ENCODE data around the gene TFDP2. TPM values are rescaled to one million over a fixed set of nuclear protein-coding genes. Genes with fewer than 3 reads are reported as not detected.

The TFDP2 gene
- total RNA-seq, 2 experiments from 2014 or later: 23.3 to 40.7 TPM

DNA sequence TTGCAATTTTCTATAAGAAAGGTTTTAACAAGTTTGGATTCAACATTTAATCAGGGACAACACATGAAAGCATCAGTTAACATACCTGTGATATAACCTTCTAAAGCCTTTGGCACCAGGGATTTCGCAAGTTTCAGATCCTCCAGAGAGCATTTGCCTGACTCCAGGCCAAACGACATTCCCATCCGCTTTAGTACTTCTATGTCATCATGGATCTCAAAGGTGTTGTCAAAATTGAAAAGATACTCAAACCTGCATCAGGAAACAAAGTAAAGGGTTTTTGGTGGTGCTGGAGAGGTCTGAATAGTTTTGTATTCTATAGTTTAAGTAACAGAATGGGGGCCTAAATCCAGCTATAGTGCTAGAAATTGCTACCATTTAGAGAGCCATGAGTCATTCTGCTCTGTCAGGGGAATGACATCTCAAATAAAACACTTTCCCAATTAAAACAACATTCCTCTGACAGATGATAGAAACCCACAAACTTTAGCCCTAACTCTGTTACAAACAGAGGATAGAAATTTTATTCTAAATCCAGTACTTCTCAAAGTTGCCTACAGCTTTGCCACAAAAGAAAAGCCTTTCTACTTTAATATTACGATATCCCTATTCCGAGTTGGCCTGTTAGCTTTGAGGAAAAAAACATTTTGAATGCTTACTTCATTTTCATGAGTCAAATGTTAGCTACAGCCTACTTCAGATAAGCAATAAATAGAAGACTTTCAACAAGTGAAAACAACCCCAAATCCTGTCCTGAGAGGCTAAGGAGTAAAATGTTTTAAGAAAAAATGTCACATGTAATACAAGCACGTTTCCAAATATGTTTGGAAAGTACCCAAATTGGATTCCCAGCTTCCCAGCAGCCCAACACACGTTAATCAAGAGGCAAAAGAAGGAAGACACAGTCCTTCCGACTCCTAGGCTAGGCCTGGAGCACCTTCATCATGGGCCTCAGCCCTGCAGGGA is 189.5 kb downstream of the TFDP2 start:
- DNase-seq (no peak), ATAC-seq (no peak)
- ChIA-PET POLR2A (interaction anchor here (0.7 kb wide), 1 partner anchor 764 kb away, joined by 3 read pairs; the partner anchor contains the start of gene TRPC1), CTCF (interaction anchor here (0.7 kb wide), 1 partner anchor 11 kb away, joined by 3 read pairs; no protein-coding TSS in a partner anchor)
- no peak overlapping the region for H3K27ac Mint-ChIP-seq
- no peak overlapping the region for H3K4me3 Mint-ChIP-seq
- H3K9me3 Mint-ChIP-seq (ENCODE audit: low read depth): no peaks in the 10 kb centered on the region
- peaks cover 5% of the 10 kb centered on the region for H3K36me3 Mint-ChIP-seq (ENCODE audit: low read depth)
- peaks cover 3% of the 10 kb centered on the region for H3K4me1 Mint-ChIP-seq
- H3K27me3 Mint-ChIP-seq: no peaks in the 10 kb centered on the region
- intact Hi-C loops (cut with DNase I, micrococcal nuclease): loop anchor here (5.0 to 10.0 kb wide), 2 partner anchors 165 to 187 kb away; partner anchors contain the start of gene TFDP2 (in 1 of the 2)

DNA sequence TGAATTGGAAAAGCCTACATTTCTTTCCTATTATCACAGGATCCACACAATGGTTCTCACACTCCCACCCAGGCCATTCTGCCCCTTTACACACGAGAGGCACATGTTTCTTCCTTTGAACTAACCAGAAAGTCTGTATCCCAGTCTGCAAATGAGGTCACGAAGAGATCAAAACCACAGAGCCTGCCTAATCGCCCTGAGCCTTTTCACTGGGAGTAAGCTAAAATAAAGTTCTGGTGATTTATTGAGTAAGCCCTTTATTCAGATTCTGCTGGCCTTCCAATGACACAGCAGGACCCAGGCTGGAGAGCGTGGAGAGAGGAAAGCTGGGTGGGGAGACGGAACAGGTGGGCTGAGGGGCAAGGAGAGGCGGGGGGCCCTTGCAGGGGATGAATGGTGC is 194.2 kb downstream of the TFDP2 start:
- CTCF ChIA-PET: interaction anchor here (0.6 to 0.9 kb wide), 2 partner anchors 327 to 687 kb away, joined by 3 read pairs; no protein-coding TSS in a partner anchor
- peaks cover 6% of the 10 kb centered on the region for H3K4me1 Mint-ChIP-seq
- H3K27ac Mint-ChIP-seq: no peak overlapping the region
- intact Hi-C loops (cut with DNase I, micrococcal nuclease): no loop called here
- POLR2A ChIA-PET: no interaction called here
- H3K27me3 Mint-ChIP-seq: no peaks in the 10 kb centered on the region
- no peak overlapping the region for H3K4me3 Mint-ChIP-seq
- no peak for ATAC-seq
- peaks cover 6% of the 10 kb centered on the region for H3K36me3 Mint-ChIP-seq (ENCODE audit: low read depth)
- H3K9me3 Mint-ChIP-seq (ENCODE audit: low read depth): no peaks in the 10 kb centered on the region
- no peak for DNase-seq

GRCh38 chr3:141952611-141953010 is 196.7 kb downstream of the TFDP2 start:
- Mint-ChIP-seq H3K4me3 (no peak overlapping the region), H3K27me3 (no peaks in the 10 kb centered on the region), H3K36me3 (ENCODE audit: low read depth) (peaks cover 4% of the 10 kb centered on the region), H3K9me3 (ENCODE audit: low read depth) (no peaks in the 10 kb centered on the region), H3K4me1 (peaks cover 9% of the 10 kb centered on the region), H3K27ac (no peak overlapping the region)
- DNase-seq (no peak), ATAC-seq (no peak)
- ChIA-PET CTCF (interaction anchor here (0.6 kb wide), 1 partner anchor 22 kb away, joined by 3 read pairs; no protein-coding TSS in a partner anchor), POLR2A (no interaction called here)
- intact Hi-C loops (cut with DNase I, micrococcal nuclease): no loop called here

- Mint-ChIP-seq H3K36me3 (ENCODE audit: low read depth) (peaks cover 4% of the 10 kb centered on the region), H3K4me3 (no peak overlapping the region), H3K9me3 (ENCODE audit: low read depth) (no peaks in the 10 kb centered on the region), H3K27me3 (no peaks in the 10 kb centered on the region), H3K27ac (no peak overlapping the region), H3K4me1 (peaks cover 9% of the 10 kb centered on the region)
- CTCF ChIA-PET: interaction anchor here (0.8 kb wide), 1 partner anchor 58 kb away, joined by 3 read pairs; no protein-coding TSS in a partner anchor
- no peak for DNase-seq
- POLR2A ChIA-PET: no interaction called here
- no peak for ATAC-seq
- intact Hi-C loops (cut with DNase I, micrococcal nuclease): no loop called here
These were observed 198.5 kb downstream of the TFDP2 start for GRCh38 chr3:141950572-141951493.

DNA sequence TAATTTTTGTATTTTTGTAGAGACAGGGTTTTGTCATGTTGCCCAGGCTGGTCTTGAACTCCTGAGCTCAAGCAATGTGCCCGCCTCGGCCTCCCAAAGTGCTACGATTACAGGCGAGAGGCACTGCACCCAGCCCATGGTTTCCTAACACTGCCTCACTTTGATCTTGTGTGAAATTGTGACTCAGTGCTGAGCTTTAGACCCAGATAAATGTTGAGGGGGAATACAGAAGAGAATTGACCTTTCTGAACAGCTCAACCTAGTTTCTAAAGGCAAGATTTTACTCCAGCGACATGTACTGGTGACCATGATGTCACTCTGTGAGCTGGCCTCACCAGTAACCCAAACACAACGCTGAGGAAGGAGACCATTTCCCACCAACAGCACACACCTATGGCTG is 199.4 kb downstream of the TFDP2 start:
- ChIA-PET POLR2A (no interaction called here), CTCF (interaction anchor here (0.8 kb wide), 1 partner anchor 59 kb away, joined by 3 read pairs; no protein-coding TSS in a partner anchor)
- Mint-ChIP-seq H3K4me3 (no peak overlapping the region), H3K4me1 (peaks cover 6% of the 10 kb centered on the region), H3K27ac (no peak overlapping the region), H3K9me3 (ENCODE audit: low read depth) (no peaks in the 10 kb centered on the region), H3K36me3 (ENCODE audit: low read depth) (peaks cover 4% of the 10 kb centered on the region), H3K27me3 (no peaks in the 10 kb centered on the region)
- peak; percentile 71 for ATAC-seq
- intact Hi-C loops (cut with DNase I, micrococcal nuclease): no loop called here
- DNase-seq: no peak

DNA sequence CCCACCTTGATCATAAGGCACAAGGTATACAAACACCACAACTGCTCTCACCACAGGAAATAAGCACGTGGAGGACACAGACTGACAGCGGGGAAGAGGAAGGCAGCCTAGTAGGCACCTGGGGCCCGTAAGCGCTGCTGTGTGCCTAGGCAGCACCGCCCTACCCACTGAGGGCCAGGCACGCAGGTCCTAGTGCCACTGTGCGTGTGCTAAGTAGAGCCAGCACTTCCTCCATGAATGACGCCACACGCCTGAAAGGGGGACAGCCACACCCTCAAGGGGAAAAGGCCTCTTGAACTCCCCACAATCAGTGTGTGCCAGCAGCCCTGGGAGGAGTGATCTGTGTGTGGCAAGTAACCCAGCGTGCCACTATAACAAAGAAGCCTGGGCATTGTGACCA is 199.9 kb downstream of the TFDP2 start:
- POLR2A ChIA-PET: no interaction called here
- Mint-ChIP-seq H3K27ac (no peak overlapping the region), H3K27me3 (no peaks in the 10 kb centered on the region), H3K36me3 (ENCODE audit: low read depth) (peaks cover 4% of the 10 kb centered on the region), H3K4me3 (no peak overlapping the region), H3K4me1 (peaks cover 6% of the 10 kb centered on the region), H3K9me3 (ENCODE audit: low read depth) (no peaks in the 10 kb centered on the region)
- CTCF ChIA-PET: interaction anchor here (0.7 kb wide), 1 partner anchor 1093 kb away, joined by 3 read pairs; no protein-coding TSS in a partner anchor
- ATAC-seq (no peak), DNase-seq (no peak)
- intact Hi-C loops (cut with DNase I, micrococcal nuclease): no loop called here

- ATAC-seq (no peak), DNase-seq (no peak)
- intact Hi-C loops (cut with DNase I, micrococcal nuclease): no loop called here
- no peak overlapping the region for H3K27ac Mint-ChIP-seq
- H3K9me3 Mint-ChIP-seq (ENCODE audit: low read depth): no peaks in the 10 kb centered on the region
- H3K27me3 Mint-ChIP-seq: no peaks in the 10 kb centered on the region
- H3K36me3 Mint-ChIP-seq (ENCODE audit: low read depth): peaks cover 7% of the 10 kb centered on the region
- H3K4me1 Mint-ChIP-seq: peaks cover 12% of the 10 kb centered on the region
- H3K4me3 Mint-ChIP-seq: no peak overlapping the region
- POLR2A ChIA-PET: interaction anchor here (0.6 kb wide), 1 partner anchor 191 kb away, joined by 4 read pairs; no protein-coding TSS in a partner anchor
- CTCF ChIA-PET: no interaction called here
These were observed 203.4 kb downstream of the TFDP2 start for GRCh38 chr3:141945726-141946485.

DNA sequence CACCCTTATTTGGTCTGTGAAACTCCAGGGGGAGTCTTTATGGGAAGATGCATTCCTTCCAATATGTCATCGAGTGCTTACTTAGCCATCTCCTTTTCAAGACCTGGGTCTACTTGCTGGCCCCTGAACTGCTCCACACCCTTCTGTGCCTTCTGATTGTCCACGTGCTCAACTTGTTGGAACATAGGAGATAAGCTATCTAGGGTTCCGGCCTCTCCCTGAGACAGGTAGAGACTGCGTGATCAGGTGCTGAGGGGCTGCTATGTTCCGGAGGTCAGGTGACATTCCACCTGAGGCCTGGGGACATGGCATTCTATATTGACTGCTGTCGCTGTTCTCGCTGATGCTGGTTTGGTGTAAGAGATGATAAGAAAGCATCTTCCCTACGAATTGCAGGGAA is 207.3 kb downstream of the TFDP2 start:
- CTCF ChIA-PET: no interaction called here
- intact Hi-C loops (cut with DNase I, micrococcal nuclease): no loop called here
- POLR2A ChIA-PET: no interaction called here
- no peak for ATAC-seq
- Mint-ChIP-seq H3K27me3 (no peaks in the 10 kb centered on the region), H3K4me3 (no peak overlapping the region), H3K4me1 (peaks cover 19% of the 10 kb centered on the region), H3K27ac (no peak overlapping the region), H3K9me3 (ENCODE audit: low read depth) (no peaks in the 10 kb centered on the region), H3K36me3 (ENCODE audit: low read depth) (peaks cover 3% of the 10 kb centered on the region)
- no peak for DNase-seq

DNA sequence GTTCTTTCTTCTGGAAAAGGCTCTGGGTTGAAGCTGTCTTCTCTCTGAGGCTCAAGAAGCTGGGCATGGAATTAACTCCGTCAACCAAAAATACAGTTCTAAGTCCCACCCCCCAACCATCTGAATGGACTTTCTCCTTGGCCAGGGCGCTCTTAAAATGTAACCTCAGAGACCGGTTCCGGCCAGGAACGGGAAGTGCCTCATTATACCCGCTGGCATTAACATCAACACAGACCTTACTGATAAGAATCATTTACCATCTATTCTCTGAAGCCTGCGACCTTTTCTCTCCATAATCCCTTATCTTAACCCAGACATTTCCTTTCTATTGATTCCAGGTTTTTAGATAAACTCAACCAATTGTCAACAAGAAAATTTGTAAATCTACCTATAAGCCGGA is 208.3 kb downstream of the TFDP2 start:
- Mint-ChIP-seq H3K27me3 (no peaks in the 10 kb centered on the region), H3K4me3 (no peak overlapping the region), H3K27ac (no peak overlapping the region), H3K36me3 (ENCODE audit: low read depth) (peaks cover 3% of the 10 kb centered on the region), H3K4me1 (peaks cover 19% of the 10 kb centered on the region), H3K9me3 (ENCODE audit: low read depth) (no peaks in the 10 kb centered on the region)
- ATAC-seq (no peak), DNase-seq (no peak)
- POLR2A ChIA-PET: interaction anchor here (1.0 kb wide), 1 partner anchor 66 kb away, joined by 3 read pairs; no protein-coding TSS in a partner anchor
- intact Hi-C loops (cut with DNase I, micrococcal nuclease): no loop called here
- CTCF ChIA-PET: interaction anchor here (0.6 kb wide), 1 partner anchor 201 kb away, joined by 3 read pairs; no protein-coding TSS in a partner anchor

DNA sequence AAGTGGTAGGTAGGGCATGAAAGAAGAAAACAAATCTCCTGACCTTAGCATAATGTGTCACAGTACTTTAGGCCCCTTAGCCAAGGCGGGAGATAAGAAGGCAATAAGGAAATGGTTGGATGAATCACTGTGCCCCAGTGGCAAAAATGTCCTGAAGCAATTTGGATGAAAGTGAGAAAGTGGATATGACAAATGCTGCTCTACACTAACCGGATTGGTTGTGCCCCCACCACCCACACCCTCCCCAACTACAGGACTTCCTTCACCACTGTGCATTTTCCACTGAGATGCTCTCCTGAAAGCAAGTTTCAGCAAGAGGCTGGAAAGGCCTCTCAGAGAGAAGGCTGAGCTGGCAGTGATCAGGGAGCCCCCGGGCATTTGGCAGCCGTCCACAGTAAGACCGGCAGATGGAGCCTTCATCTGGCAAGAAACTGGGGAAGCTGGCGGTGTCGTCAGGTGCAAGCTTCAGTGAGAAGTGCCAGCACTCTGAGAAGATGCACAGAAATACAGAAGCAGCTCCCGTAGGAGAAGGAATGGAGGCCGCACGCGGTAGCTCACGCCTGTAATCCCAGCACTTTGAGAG is 209.1 kb downstream of the TFDP2 start:
- Mint-ChIP-seq H3K27ac (peak overlapping the region; percentile 78), H3K9me3 (ENCODE audit: low read depth) (no peaks in the 10 kb centered on the region), H3K36me3 (ENCODE audit: low read depth) (peaks cover 3% of the 10 kb centered on the region), H3K27me3 (no peaks in the 10 kb centered on the region), H3K4me3 (no peak overlapping the region), H3K4me1 (peaks cover 19% of the 10 kb centered on the region)
- ATAC-seq (peak; percentile 90), DNase-seq (peak; percentile 76)
- CTCF ChIA-PET: interaction anchor here (0.7 to 0.8 kb wide), 2 partner anchors 27 to 485 kb away, joined by 3 to 4 read pairs; no protein-coding TSS in a partner anchor
- intact Hi-C loops (cut with DNase I, micrococcal nuclease): loop anchor here in 1 of 2 experiments (1.0 kb wide), 1 partner anchor 64 kb away; the partner anchor contains the start of gene ATP1B3
- POLR2A ChIA-PET: interaction anchor here (1.0 kb wide), 1 partner anchor 65 kb away, joined by 3 read pairs; no protein-coding TSS in a partner anchor
